H1 (cell line): Measurements from ENCODE around the gene RAB40C.

Experiments
- BCL11A ChIP-seq, 2 experiments: IDR thresholded peaks; one replicate each; pipeline ENCODE4 v1.6.1; 2011; ENCODE audit warnings: low read depth in 2 of 2, low read length in 2 of 2, mild to moderate bottlenecking in 2 of 2
- CEBPB ChIP-seq: IDR thresholded peaks from 2 replicates; pipeline ENCODE4 v1.6.1; 2012; ENCODE audit warnings: low read depth, low read length
- CHD2 ChIP-seq: IDR thresholded peaks from 2 replicates; pipeline ENCODE4 v1.6.1; 2012; ENCODE audit warnings: low read length, improper control_type of control experiment
- EP300 ChIP-seq, 2 experiments: IDR thresholded peaks; 1 replicate in 1 of 2; 2 replicates in 1 of 2; pipeline ENCODE4 v1.6.1; 2011 to 2012; ENCODE audit warnings: low read depth in 2 of 2, low read length in 2 of 2, mild to moderate bottlenecking in 2 of 2, borderline replicate concordance in 1 of 2, inconsistent platforms in 1 of 2, moderate library complexity in 1 of 2
- GABPA ChIP-seq: IDR thresholded peaks from 2 replicates; pipeline ENCODE4 v1.6.1; 2011; ENCODE audit warnings: mild to moderate bottlenecking, low read length, moderate library complexity, borderline replicate concordance; ENCODE audit not compliant: insufficient read depth
- JUND ChIP-seq: IDR thresholded peaks from 2 replicates; pipeline ENCODE4 v1.6.1; 2011; ENCODE audit warnings: mild to moderate bottlenecking, improper control_type of control experiment, low read length
- POLR2A ChIP-seq, 2 experiments: IDR thresholded peaks; 1 replicate in 1 of 2; 2 replicates in 1 of 2; pipeline ENCODE4 v1.6.1; 2011; ENCODE audit warnings: low read depth in 2 of 2, low read length in 2 of 2, mild to moderate bottlenecking in 2 of 2; ENCODE audit errors: control extremely low read depth in 1 of 2
- POLR2AphosphoS5 ChIP-seq: IDR thresholded peaks from 2 replicates; pipeline ENCODE4 v1.6.1; 2011; ENCODE audit warnings: low read depth, low read length
- TF ChIP-seq, protein P1 (sequence below): IDR thresholded peaks from 2 replicates; pipeline ENCODE4 v1.6.1; 2011; ENCODE audit warnings: low read depth, mild to moderate bottlenecking, low read length; ENCODE audit not compliant: insufficient read depth
- TF ChIP-seq, protein P2 (sequence below), 3 experiments: IDR thresholded peaks; 1 replicate in 2 of 3; 2 replicates in 1 of 3; pipeline versions ENCODE4 v1.5.1 to v1.6.1; 2011; ENCODE audit warnings: low read length in 3 of 3, mild to moderate bottlenecking in 3 of 3, inconsistent platforms in 2 of 3, low read depth in 1 of 3, moderate library complexity in 1 of 3; ENCODE audit not compliant: insufficient read depth in 1 of 3; ENCODE audit errors: control extremely low read depth in 1 of 3

DNA sequence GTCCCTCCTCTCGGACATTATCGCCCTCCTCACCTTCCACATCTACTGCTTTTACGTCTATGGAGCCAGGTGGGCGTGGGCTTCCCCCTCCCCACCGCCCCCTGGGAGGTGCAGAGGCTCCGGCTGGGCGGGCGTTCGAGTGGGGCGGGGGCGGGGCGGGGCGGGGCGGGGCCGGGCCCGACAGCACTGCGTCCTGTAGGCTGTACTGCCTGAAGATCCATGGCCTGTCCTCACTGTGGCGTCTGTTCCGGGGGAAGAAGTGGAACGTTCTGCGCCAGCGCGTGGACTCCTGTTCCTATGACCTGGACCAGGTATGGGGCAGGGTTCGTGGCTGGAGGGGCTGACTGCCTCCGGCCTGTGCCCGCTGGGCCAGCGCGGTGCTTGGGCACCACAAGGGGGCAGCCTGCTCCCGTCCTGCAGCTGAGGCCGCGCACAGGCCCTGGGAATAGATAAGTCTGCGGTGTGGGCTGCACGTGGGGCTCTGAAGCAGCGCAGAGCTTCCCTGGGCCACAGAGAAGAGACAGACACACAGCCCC lies 10.9 kb upstream of the RAB40C start:
- TF ChIP-seq POLR2A (IDR thresholded peaks at IDR 0.05; ENCODE audit: control extremely low read depth in 1 of 2, low read depth in 2 of 2, low read length in 2 of 2) = no peak
- no peak for TF ChIP-seq POLR2AphosphoS5
- TF ChIP-seq EP300 (IDR thresholded peaks at IDR 0.05; ENCODE audit: borderline replicate concordance in 1 of 2, low read depth in 2 of 2, low read length in 2 of 2) = no peak
- TF ChIP-seq, protein P1, sequence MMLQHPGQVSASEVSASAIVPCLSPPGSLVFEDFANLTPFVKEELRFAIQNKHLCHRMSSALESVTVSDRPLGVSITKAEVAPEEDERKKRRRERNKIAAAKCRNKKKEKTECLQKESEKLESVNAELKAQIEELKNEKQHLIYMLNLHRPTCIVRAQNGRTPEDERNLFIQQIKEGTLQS = no peak
- TF ChIP-seq JUND = no peak
- TF ChIP-seq GABPA = peak; percentile 92
- TF ChIP-seq, protein P2, sequence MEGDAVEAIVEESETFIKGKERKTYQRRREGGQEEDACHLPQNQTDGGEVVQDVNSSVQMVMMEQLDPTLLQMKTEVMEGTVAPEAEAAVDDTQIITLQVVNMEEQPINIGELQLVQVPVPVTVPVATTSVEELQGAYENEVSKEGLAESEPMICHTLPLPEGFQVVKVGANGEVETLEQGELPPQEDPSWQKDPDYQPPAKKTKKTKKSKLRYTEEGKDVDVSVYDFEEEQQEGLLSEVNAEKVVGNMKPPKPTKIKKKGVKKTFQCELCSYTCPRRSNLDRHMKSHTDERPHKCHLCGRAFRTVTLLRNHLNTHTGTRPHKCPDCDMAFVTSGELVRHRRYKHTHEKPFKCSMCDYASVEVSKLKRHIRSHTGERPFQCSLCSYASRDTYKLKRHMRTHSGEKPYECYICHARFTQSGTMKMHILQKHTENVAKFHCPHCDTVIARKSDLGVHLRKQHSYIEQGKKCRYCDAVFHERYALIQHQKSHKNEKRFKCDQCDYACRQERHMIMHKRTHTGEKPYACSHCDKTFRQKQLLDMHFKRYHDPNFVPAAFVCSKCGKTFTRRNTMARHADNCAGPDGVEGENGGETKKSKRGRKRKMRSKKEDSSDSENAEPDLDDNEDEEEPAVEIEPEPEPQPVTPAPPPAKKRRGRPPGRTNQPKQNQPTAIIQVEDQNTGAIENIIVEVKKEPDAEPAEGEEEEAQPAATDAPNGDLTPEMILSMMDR (IDR thresholded peaks at IDR 0.05; ENCODE audit: control extremely low read depth in 1 of 3, insufficient read depth in 1 of 3, low read depth in 1 of 3, low read length in 3 of 3) = peak in 2 of 3 experiments; percentile 90 to 96; a peak in 3 of 4 replicates
- TF ChIP-seq CHD2 = no peak
- no peak for TF ChIP-seq CEBPB
- no peak for TF ChIP-seq BCL11A (IDR thresholded peaks at IDR 0.05; ENCODE audit: low read depth in 2 of 2, low read length in 2 of 2)
